HT1080 (cell line): Measurements from ENCODE around the gene SEMA3A. TPM values are rescaled to one million over a fixed set of nuclear protein-coding genes. Genes with fewer than 3 reads are reported as not detected.
"Not testable (repeated sequence)": the region's sequence is repeated elsewhere in the genome, so short reads cannot be mapped to it uniquely, and the experiment has no call there.

Experiments used
- DNase-seq: peaks from one replicate; pipeline ENCODE4 v3.0.0-alpha.2; 2015; ENCODE audit warnings: low read depth
- polyA plus RNA-seq, 2 experiments: library from polyadenylated mRNA; depleted of rRNA; stranded (reverse); fragments of >200 nt; gene quantifications; 2 replicates each; pipeline ENCODE4 v1.2.3, GENCODE V29; 2015
- total RNA-seq: library from RNA; depleted of rRNA; stranded (reverse); fragments of >200 nt; shearing (Covaris generic); gene quantifications from 2 replicates; pipeline ENCODE4 v1.2.3, GENCODE V29; 2014; rRNA removed

Gene SEMA3A
- total RNA-seq: 7.9 and 8.6 TPM in 2 replicates
- polyA plus RNA-seq (2015; cell fraction: cytosol; rRNA removed): 1.3 and 2.7 TPM in 2 replicates
- polyA plus RNA-seq (2015; cell fraction: nucleus; rRNA removed): 12.5 and 12.7 TPM in 2 replicates

DNA sequence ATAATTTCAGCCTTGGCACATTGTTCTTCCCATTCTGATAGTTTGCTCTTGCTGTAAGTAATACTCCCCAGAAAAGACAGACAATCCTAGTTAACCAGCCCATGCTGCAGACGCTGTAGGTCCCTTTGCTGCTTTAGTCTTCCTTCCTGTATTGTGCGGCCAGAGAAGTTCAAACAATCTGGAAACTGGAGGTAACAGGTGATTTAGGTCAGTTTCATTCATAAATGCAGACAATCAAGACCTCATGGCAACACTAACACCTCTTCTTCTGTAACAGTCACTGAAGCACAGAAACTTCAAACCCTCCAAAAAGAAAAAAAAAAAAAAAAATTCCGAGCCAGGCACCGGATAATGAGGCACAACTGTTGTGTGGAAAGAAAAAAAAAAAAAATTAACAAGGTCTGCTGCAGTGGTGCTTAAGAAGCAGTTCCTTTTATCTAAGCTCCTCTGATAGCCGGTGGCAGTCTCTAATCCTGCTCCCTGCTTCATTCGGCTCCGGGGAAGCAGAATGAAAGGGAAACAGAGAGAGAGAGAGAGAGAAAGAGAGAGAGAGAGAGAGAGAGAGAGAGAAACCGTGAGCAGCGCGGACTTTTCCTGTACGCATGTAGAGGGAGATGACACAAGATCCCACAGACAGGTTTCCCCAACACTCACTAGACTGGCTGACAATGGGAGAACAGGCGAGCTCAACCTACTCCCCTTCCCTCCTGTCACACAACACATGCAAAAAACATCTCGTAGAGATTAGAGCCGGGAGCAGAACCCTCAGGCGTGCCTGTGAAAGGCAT lies at the start of gene SEMA3A:
SEMA3A (minus strand) TSS at position 306 of the 788 bp plus-strand sequence; CDS start at position 103, 203 bp downstream.
- DNase-seq: peak; percentile 82

DNA sequence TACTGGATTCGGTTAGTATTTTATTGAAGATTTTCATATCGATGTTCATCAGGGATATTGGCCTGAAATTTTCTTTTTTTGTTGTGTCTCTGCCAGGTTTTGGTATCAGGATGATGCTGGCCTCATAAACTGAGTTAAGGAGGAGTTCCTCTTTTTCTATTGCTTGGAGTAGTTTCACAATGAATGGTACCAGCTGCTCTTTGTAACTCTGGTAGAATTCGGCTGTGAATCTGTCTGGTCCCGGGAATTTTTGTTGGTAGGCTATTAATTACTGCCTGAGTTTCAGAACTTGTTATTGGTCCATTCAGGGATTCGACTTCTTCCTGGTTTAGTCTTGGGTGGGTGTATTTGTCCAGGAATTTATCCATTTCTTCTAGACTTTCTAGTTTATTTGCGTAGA lies 48.4 kb upstream of the SEMA3A start:
- not testable (repeated sequence) for DNase-seq

GRCh38 chr7:84238596-84238995 lies 44.0 kb upstream of the SEMA3A start:
- DNase-seq: no peak

DNA sequence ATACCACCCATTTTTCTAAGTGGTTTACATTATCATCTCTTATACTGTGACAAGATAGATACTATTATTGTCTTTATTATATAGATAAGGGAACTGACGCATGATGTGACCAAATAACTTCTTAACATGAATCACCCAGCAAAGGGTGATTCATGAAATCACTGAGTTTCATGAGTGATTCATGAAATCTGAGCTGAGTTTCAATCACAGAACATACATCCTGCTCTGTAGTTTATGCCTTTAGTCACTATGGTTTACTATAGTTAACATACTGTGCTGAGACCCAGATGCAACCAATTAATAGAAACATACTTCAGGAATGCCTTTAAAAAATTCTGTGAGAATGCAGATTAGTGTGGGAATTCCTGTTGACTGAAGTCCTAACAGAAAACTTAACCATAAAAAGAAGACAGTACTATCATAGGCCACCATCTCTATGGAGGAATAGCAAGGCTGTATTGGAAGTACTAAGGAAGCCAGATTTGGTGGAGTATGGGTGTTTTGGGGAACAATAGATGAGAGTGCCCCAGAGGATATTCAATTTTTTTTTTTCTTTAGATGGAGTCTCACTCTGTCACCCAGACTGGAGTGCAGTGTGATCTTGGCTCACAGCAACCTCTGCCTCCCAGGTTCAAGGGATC lies 43.1 kb upstream of the SEMA3A start:
- DNase-seq: peak; percentile 94

DNA sequence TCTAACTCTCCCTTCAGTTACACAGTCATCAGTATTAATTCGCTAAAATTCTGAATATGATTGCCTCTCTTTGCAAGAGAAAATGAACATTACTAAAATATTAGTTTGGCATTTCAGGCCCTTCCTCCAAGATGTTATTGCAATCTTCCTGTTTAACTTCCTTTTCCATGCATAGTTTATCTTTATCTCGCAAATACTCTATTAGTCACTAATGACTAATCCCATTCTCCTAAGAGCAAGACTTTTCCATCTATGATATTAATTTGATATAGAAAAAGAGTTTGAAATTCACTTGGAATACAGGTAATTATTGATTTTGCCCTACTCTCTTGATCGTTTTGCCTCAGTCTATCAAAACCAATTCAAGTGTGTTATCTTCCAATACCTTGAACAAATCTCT lies 41.8 kb upstream of the SEMA3A start:
- peak; percentile 53 for DNase-seq

DNA sequence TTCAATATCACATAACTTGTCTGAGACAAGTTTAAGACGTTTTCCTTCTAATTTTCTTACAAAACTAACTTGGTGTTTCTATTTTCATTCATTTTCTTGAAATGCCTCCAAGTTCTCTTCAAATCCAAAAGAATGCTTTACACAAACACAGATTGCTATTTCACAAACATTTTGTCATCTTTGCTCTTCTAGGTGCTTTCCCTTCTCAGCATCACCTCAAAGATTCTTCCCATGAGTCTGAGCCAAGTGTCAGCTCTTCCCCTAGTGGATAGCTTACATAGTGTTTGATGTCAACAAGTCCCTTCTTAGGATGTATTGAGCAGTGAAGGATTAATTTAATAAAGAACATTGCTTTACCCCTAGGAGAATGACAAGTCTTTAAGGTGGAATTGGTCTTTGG lies 38.1 kb upstream of the SEMA3A start:
- DNase-seq: no peak

GRCh38 chr7:84231157-84231556 lies 36.6 kb upstream of the SEMA3A start:
- peak; percentile 38 for DNase-seq

- DNase-seq: no peak
These were observed 35.9 kb upstream of the SEMA3A start for GRCh38 chr7:84230491-84230890.

- DNase-seq: no peak
These were observed 33.9 kb upstream of the SEMA3A start for GRCh38 chr7:84228526-84228925.

GRCh38 chr7:84226759-84227158 lies 32.2 kb upstream of the SEMA3A start:
- no peak for DNase-seq

DNA sequence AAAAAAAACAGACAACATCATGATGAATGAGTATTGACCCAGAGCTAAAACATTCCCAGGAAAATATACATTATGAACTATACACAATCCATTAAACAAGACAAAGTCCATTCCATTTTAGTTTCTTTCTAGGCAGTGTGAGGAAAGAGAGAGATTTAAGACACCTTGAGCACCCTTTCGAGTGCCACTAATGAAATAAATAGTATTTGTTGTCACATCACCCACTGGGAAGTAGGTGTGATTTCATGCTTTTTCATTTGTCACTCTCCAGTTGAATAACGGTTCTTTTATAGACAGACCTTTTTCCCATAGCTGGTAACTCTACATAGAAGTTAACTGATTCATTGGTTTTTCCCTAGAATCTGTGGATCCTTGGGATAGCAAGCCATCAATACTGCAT lies 29.9 kb upstream of the SEMA3A start:
- no peak for DNase-seq

DNA sequence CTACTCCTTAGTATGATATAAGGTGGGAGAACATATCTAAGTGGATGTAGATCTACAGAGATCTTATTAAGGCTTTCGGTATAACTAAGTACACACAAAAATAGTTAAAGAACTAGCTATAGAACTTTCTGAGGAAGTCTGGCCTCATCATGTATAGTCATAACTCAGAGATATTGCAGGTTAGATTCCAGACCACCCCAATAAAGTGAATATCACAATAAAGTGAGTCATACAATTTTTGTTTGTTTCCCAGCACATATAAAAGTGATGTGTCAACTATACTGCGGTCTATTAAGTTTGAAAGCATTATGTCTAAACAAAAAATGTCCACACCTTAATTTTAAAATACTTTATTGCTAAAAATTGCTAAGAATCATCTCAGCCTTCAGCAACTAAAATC lies 24.7 kb upstream of the SEMA3A start:
- no peak for DNase-seq

DNA sequence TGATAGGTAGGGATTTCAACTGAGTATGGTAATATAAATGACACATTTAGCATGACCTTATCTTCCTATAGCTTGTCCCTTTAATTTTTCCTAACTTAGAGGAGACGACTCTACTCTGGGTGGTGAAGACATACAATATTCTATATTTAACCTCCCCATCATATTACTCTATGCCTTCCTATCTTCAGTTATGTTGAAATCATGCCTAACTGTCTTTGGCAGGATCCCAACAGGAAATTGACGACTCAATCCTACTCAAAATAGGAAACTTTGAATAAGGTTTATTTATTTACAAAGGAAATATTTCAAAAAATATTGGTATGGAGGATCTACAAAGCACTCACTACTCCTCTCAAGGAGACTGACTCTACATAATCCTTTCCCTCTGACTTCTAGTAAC lies 24.1 kb upstream of the SEMA3A start:
- DNase-seq: peak; percentile 48

- DNase-seq: no peak
These were observed 21.9 kb upstream of the SEMA3A start for GRCh38 chr7:84216472-84216871.

- not testable (repeated sequence) for DNase-seq
These were observed 20.2 kb upstream of the SEMA3A start for GRCh38 chr7:84214757-84215156.

DNA sequence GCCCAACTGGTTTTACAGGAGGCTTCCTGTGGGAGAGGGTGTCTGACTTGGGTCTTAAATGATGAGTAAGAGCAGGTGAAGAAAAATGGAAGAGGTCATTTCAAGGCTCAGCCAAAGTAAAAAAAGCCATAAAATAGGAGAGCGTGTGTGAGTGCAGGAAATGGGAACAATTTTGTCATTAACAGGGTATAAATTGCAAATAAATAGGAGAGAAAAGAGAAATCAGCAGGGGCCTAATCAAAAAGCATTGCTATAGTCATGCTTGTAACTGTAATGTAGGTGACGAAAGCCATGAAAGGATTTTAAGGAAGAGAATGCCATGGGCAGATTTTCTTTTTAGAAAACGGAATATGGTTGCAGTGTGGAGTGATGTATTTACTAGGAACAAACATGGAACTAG lies 15.7 kb upstream of the SEMA3A start:
- no peak for DNase-seq

GRCh38 chr7:84209006-84209405 lies 14.4 kb upstream of the SEMA3A start:
- DNase-seq: no peak

- DNase-seq: no peak
These were observed 13.0 kb upstream of the SEMA3A start for GRCh38 chr7:84207615-84208014.

DNA sequence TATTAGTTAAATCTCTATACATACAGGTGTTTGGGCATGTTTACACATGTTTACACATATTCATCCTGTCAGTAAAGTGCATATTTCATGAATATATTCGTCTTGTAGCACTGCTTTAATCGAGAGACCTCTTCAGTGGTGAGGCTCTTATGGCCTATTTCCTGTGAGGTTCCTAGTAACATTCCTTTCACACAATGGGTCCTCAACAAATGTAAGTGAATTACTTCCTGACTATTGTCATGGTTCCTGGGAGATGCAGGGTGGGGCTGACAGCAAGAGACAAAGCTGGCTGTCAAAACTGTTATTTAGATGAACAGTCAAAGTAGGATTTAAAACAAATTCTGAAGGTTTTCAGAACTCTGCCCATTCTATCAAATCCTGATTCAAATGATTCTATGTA lies 12.4 kb upstream of the SEMA3A start:
- no peak for DNase-seq

GRCh38 chr7:84204655-84205054 lies 10.1 kb upstream of the SEMA3A start:
- DNase-seq: no peak

GRCh38 chr7:84202855-84203254 lies 8.3 kb upstream of the SEMA3A start:
- no peak for DNase-seq

GRCh38 chr7:84200859-84201258 lies 6.3 kb upstream of the SEMA3A start:
- no peak for DNase-seq

GRCh38 chr7:84199216-84199615 lies 4.6 kb upstream of the SEMA3A start:
- no peak for DNase-seq
